PC-3 (cell line): ENCODE data around the gene AOPEP. TPM values are rescaled to one million over a fixed set of nuclear protein-coding genes. Genes with fewer than 3 reads are reported as not detected.

Source experiments
- ATAC-seq: fragments of 200-7000 bp; cut with Tn5 transposase; 2 replicates; pipeline ENCODE4 v1.9.1; 2020; ENCODE audit warnings: mild to moderate bottlenecking, moderate library complexity
- BruUV-seq: library from RNA; stranded (reverse); fragments of 400-500 nt; replicated peaks from 2 replicates; lab custom pipeline; 2021; lab: Mats Ljungman, UMichigan
- CTCF ChIA-PET: fragments of 300-600 bp; sonication (Branson Sonifier 250); formaldehyde crosslinking; loops from one replicate; lab custom pipeline; 2022; ENCODE audit warnings: antibody characterized with exemption; lab: Charles Lee
- POLR2A ChIA-PET: fragments of 300-600 bp; sonication (Branson Sonifier 250); formaldehyde crosslinking; loops from one replicate; lab custom pipeline; 2022; ENCODE audit warnings: antibody characterized with exemption; ENCODE audit not compliant: unreplicated experiment; lab: Charles Lee
- DNase-seq: peaks from one replicate; pipeline ENCODE4 v3.0.0-alpha.2; 2015
- H2AFZ ChIP-seq: fragments of 300-600 bp; sonication (generic); 2 replicates; pipeline ENCODE4 v1.6.0; 2016; ENCODE audit warnings: antibody characterized with exemption, low read length
- H3F3A ChIP-seq: fragments of 300-600 bp; sonication (generic); one replicate; pipeline ENCODE4 v1.6.0; 2017; ENCODE audit warnings: antibody characterized with exemption, low read length, control low read depth, mild to moderate bottlenecking; ENCODE audit not compliant: unreplicated experiment
- H3K27ac ChIP-seq: fragments of 300-600 bp; sonication (generic); 2 replicates; pipeline ENCODE4 v1.5.1; 2016; ENCODE audit warnings: mild to moderate bottlenecking, low read length
- H3K27me3 ChIP-seq: fragments of 300-600 bp; sonication (generic); 2 replicates; pipeline ENCODE4 v1.6.1; 2016; ENCODE audit warnings: low read length, mixed read lengths
- H3K36me3 ChIP-seq: fragments of 300-600 bp; sonication (generic); 2 replicates; pipeline ENCODE4 v1.6.1; 2016; ENCODE audit warnings: low read depth, mixed run types, low read length, mixed read lengths
- H3K4me1 ChIP-seq: fragments of 300-600 bp; sonication (generic); 2 replicates; pipeline ENCODE4 v1.5.1; 2016; ENCODE audit warnings: low read length; ENCODE audit not compliant: insufficient read depth
- H3K4me2 ChIP-seq: fragments of 300-600 bp; sonication (generic); 2 replicates; pipeline ENCODE4 v1.6.0; 2016; ENCODE audit warnings: low read length
- H3K4me3 ChIP-seq: fragments of 300-600 bp; sonication (generic); 2 replicates; pipeline ENCODE4 v1.5.1; 2016; ENCODE audit warnings: mild to moderate bottlenecking, low read length, mixed read lengths
- H3K79me2 ChIP-seq: fragments of 300-600 bp; sonication (generic); 2 replicates; pipeline ENCODE4 v1.6.1; 2017; ENCODE audit warnings: low read length, mixed read lengths
- H3K9ac ChIP-seq: fragments of 300-600 bp; sonication (generic); 2 replicates; pipeline ENCODE4 v1.6.0; 2016; ENCODE audit warnings: mild to moderate bottlenecking, low read length
- H3K9me2 ChIP-seq: fragments of 300-600 bp; sonication (generic); replicated peaks from 2 replicates; pipeline ENCODE4 v1.6.1; 2016; ENCODE audit warnings: mixed run types, low read length, mixed read lengths
- H3K9me3 ChIP-seq: fragments of 300-600 bp; sonication (generic); 2 replicates; pipeline ENCODE4 v1.6.1; 2016; ENCODE audit warnings: low read length, mixed read lengths
- H4K20me1 ChIP-seq: fragments of 300-600 bp; sonication (generic); 2 replicates; pipeline ENCODE4 v1.6.1; 2016; ENCODE audit warnings: low read length, mixed read lengths
- EZH2 ChIP-seq: fragments of 300-600 bp; sonication (generic); IDR thresholded peaks from one replicate; pipeline ENCODE4 v1.6.1; 2017; ENCODE audit warnings: antibody characterized with exemption, mild to moderate bottlenecking, low read length; ENCODE audit not compliant: unreplicated experiment
- EZH2phosphoT487 ChIP-seq: fragments of 300-600 bp; sonication (generic); IDR thresholded peaks from 2 replicates; pipeline ENCODE4 v1.6.1; 2018; ENCODE audit warnings: mild to moderate bottlenecking, antibody characterized with exemption, low read length, borderline replicate concordance
- intact Hi-C: fragments of 100-400 bp; cut with micrococcal nuclease; formaldehyde crosslinking; loops from 2 replicates; pipeline ENCODE4 v1.9.0; 2023
- total RNA-seq: library from RNA; depleted of rRNA; stranded (reverse); fragments of >200 nt; gene quantifications from 2 replicates; pipeline ENCODE4 v1.2.3, GENCODE V29; 2014
- TF ChIP-seq, protein P1 (sequence below): fragments of 300-600 bp; sonication (generic); conservative IDR thresholded peaks from 2 replicates; pipeline ENCODE4 v1.5.1; 2017; ENCODE audit warnings: antibody characterized with exemption, low read depth, mild to moderate bottlenecking, low read length

AOPEP gene
- total RNA-seq, 1 experiment from 2014 or later, result 23.1 TPM

- no peaks in the 10 kb centered on the region for H3K9me3 ChIP-seq
- BruUV-seq, result no TSS peak
- peaks cover 94% of the 10 kb centered on the region for H3K4me1 ChIP-seq
- peaks cover 25% of the 10 kb centered on the region for H3K79me2 ChIP-seq
- ChIA-PET POLR2A (interaction anchor here (0.5 kb wide), 1 partner anchor 85 kb away, joined by 3 read pairs; no protein-coding TSS in a partner anchor), CTCF (no interaction called here)
- no peak overlapping the region for H2AFZ ChIP-seq
- ATAC-seq (no peak), DNase-seq (no peak)
- H3K4me2 ChIP-seq, result peak overlapping the region; percentile 29; the same call in 1 of the 2 replicates
- TF ChIP-seq EZH2phosphoT487 (no peak), EZH2 (no peak)
- TF ChIP-seq, protein P1, sequence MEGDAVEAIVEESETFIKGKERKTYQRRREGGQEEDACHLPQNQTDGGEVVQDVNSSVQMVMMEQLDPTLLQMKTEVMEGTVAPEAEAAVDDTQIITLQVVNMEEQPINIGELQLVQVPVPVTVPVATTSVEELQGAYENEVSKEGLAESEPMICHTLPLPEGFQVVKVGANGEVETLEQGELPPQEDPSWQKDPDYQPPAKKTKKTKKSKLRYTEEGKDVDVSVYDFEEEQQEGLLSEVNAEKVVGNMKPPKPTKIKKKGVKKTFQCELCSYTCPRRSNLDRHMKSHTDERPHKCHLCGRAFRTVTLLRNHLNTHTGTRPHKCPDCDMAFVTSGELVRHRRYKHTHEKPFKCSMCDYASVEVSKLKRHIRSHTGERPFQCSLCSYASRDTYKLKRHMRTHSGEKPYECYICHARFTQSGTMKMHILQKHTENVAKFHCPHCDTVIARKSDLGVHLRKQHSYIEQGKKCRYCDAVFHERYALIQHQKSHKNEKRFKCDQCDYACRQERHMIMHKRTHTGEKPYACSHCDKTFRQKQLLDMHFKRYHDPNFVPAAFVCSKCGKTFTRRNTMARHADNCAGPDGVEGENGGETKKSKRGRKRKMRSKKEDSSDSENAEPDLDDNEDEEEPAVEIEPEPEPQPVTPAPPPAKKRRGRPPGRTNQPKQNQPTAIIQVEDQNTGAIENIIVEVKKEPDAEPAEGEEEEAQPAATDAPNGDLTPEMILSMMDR, result no peak
- H3K36me3 ChIP-seq, result no peaks in the 10 kb centered on the region
- no peak overlapping the region for H3K4me3 ChIP-seq
- no peaks in the 10 kb centered on the region for H3K9me2 ChIP-seq
- H3K27me3 ChIP-seq, result no peaks in the 10 kb centered on the region
- H4K20me1 ChIP-seq, result no peaks in the 10 kb centered on the region
- H3K27ac ChIP-seq, result peak overlapping the region; percentile 78
- H3K9ac ChIP-seq, result no peak overlapping the region; the same call in 1 of the 2 replicates
- H3F3A ChIP-seq, result peaks cover 7% of the 10 kb centered on the region
- intact Hi-C loops, result loop anchor here (10.0 kb wide), 1 partner anchor 197 kb away; no protein-coding TSS in a partner anchor
Observed at GRCh38 chr9:94918038-94918753, 191.7 kb downstream of the AOPEP start.

- Histone ChIP-seq H3K4me1 (peaks cover 91% of the 10 kb centered on the region), H3K27me3 (no peaks in the 10 kb centered on the region), H4K20me1 (no peaks in the 10 kb centered on the region), H3K36me3 (no peaks in the 10 kb centered on the region), H2AFZ (peak overlapping the region; percentile 54; the same call in 1 of the 2 replicates), H3K9ac (peak overlapping the region; percentile 78), H3K79me2 (peaks cover 29% of the 10 kb centered on the region), H3K9me2 (no peaks in the 10 kb centered on the region), H3K4me2 (peak overlapping the region; percentile 83), H3K4me3 (peak overlapping the region; percentile 57; the same call in 1 of the 2 replicates), H3F3A (peaks cover 5% of the 10 kb centered on the region), H3K27ac (peak overlapping the region; percentile 99), H3K9me3 (no peaks in the 10 kb centered on the region)
- DNase-seq (peak; percentile 84), ATAC-seq (peak; percentile 62)
- ChIA-PET POLR2A (interaction anchor here (0.6 kb wide), 1 partner anchor 84 kb away, joined by 3 read pairs; no protein-coding TSS in a partner anchor), CTCF (interaction anchor here (0.7 kb wide), 1 partner anchor 231 kb away, joined by 3 read pairs; no protein-coding TSS in a partner anchor)
- BruUV-seq, result no TSS peak
- intact Hi-C loops, result loop anchor here (10.0 kb wide), 1 partner anchor 195 kb away; no protein-coding TSS in a partner anchor
- TF ChIP-seq EZH2phosphoT487 (no peak), EZH2 (no peak)
- TF ChIP-seq, protein P1, result no peak
Observed at GRCh38 chr9:94919376-94920098, 193.0 kb downstream of the AOPEP start.
